Right lung (tissue), 5 donors: ENCODE measurements around the gene PCCA. TPM values are rescaled to one million over a fixed set of nuclear protein-coding genes. Genes with fewer than 3 reads are reported as not detected.
"Not testable (repeated sequence)": the region's sequence is repeated elsewhere in the genome, so short reads cannot be mapped to it uniquely, and the experiment has no call there.

Experiments used
- DNase-seq, 2 donors: peaks; one replicate each; pipeline ENCODE4 v3.0.0-alpha.2; 2013
- polyA plus RNA-seq, 5 donors: library from polyadenylated mRNA; unstranded; fragments of 120-200 nt; gene quantifications; one replicate each; pipeline versions ENCODE4 v1.2.1 to v1.2.3, GENCODE V29; 2013; ENCODE audit warnings: inconsistent platforms in 1 of 5, low replicate concordance in 1 of 5; ENCODE audit not compliant: insufficient read length in 5 of 5, insufficient read depth in 1 of 5

Gene PCCA
- polyA plus RNA-seq, 5 donors = 31.4 to 46.6 (median 43.3) TPM

- no peak for DNase-seq
Observed at GRCh38 chr13:100234006-100234405, 145.1 kb downstream of the PCCA start.

GRCh38 chr13:100234524-100235136, 145.7 kb downstream of the PCCA start:
- DNase-seq = no peak

- peak; percentile 30 to 37 for DNase-seq
Observed at GRCh38 chr13:100235311-100235901, 146.5 kb downstream of the PCCA start.

GRCh38 chr13:100240109-100240779, 151.4 kb downstream of the PCCA start:
- DNase-seq = no peak

- peak in 1 of 2 donors; percentile 9 for DNase-seq
Observed at GRCh38 chr13:100244431-100244830, 155.5 kb downstream of the PCCA start.

GRCh38 chr13:100245104-100245503, 156.2 kb downstream of the PCCA start:
- DNase-seq = no peak

- DNase-seq = no peak
Observed at GRCh38 chr13:100247937-100248336, 159.0 kb downstream of the PCCA start.

- no peak for DNase-seq
Observed at GRCh38 chr13:100254002-100254401, 165.1 kb downstream of the PCCA start.

- no peak for DNase-seq
Observed at GRCh38 chr13:100262404-100262803, 173.5 kb downstream of the PCCA start.

- DNase-seq = no peak
Observed at GRCh38 chr13:100266026-100266425, 177.1 kb downstream of the PCCA start.

- DNase-seq = peak; percentile 49 to 60
Observed at GRCh38 chr13:100269837-100270236, 180.9 kb downstream of the PCCA start.

- DNase-seq = no peak
Observed at GRCh38 chr13:100273138-100273537, 184.2 kb downstream of the PCCA start.

- DNase-seq = no peak
Observed at GRCh38 chr13:100273552-100273951, 184.7 kb downstream of the PCCA start.

- DNase-seq = no peak
Observed at GRCh38 chr13:100274942-100275506, 186.1 kb downstream of the PCCA start.

- DNase-seq = no peak
Observed at GRCh38 chr13:100275746-100276145, 186.9 kb downstream of the PCCA start.

- DNase-seq = no peak
Observed at GRCh38 chr13:100280681-100281080, 191.8 kb downstream of the PCCA start.

GRCh38 chr13:100282306-100282705, 193.4 kb downstream of the PCCA start:
- DNase-seq = not testable (repeated sequence)

- no peak for DNase-seq
Observed at GRCh38 chr13:100290165-100290801, 201.4 kb downstream of the PCCA start.

- no peak for DNase-seq
Observed at GRCh38 chr13:100291624-100292023, 202.7 kb downstream of the PCCA start.

- no peak for DNase-seq
Observed at GRCh38 chr13:100297413-100297812, 208.5 kb downstream of the PCCA start.

- DNase-seq = no peak
Observed at GRCh38 chr13:100298116-100298681, 209.3 kb downstream of the PCCA start.

- DNase-seq = no peak
Observed at GRCh38 chr13:100298691-100299090, 209.8 kb downstream of the PCCA start.
